ENCODE data around the gene VMAC. TPM values are rescaled to one million over a fixed set of nuclear protein-coding genes. Genes with fewer than 3 reads are reported as not detected.

The VMAC gene
- total RNA-seq, 6 experiments from 2014 or later, result 1.7 to 3.9 (median 2.8) TPM

GRCh38 chr19:5953680-5954213, 49.1 kb downstream of the VMAC start:
- 61% methylated on average over 13 of the region's 17 CpGs for WGBS (ENCODE audit: insufficient coverage, low coverage, low lambda C conversion rate, missing lambda C conversion rate)
- intact Hi-C loops (cut with DNase I), result no loop called here
- Histone ChIP-seq H3K27ac (peak overlapping the region in 1 of 3 donors; percentile 51), H3K9me3 (no peaks in the 10 kb centered on the region), H3K36me3 (no peaks in the 10 kb centered on the region), H3K4me3 (no peak overlapping the region), H3K4me1 (peaks cover 0 to 64% (median 25%) of the 10 kb centered on the region in 4 donors), H3K27me3 (no peaks in the 10 kb centered on the region)
- ATAC-seq, result no peak
- no peak for TF ChIP-seq CTCF (IDR thresholded peaks at IDR 0.05)
- TF ChIP-seq POLR2A (IDR thresholded peaks at IDR 0.05), result no peak
- peak in 1 of 3 donors; percentile 30 for DNase-seq

DNA sequence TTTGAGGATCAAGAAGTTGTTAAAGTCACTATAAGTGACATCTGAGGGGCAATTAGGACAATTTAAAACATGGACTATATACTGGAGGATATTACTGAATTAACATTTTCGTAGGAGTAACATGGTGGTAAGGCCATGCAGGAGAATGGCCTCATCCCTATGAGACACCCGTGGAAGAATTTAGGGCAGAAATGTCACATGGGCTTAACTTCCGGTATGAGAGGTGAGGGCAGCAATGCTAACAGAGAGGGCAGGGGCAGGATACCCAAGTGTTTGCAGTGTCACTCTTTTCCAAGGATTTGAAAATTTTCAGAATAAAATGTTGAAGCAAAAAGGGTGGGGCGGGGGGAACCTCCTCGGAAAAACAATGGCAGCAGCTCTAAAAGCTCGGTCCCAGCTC, 49.6 kb downstream of the VMAC start:
- Histone ChIP-seq H3K4me3 (no peak overlapping the region), H3K4me1 (peaks cover 0 to 62% (median 22%) of the 10 kb centered on the region in 4 donors), H3K9me3 (no peaks in the 10 kb centered on the region), H3K36me3 (no peaks in the 10 kb centered on the region), H3K27ac (peak overlapping the region in 2 of 3 donors; percentile 48 to 51), H3K27me3 (no peaks in the 10 kb centered on the region)
- no peak for ATAC-seq
- intact Hi-C loops (cut with DNase I), result no loop called here
- TF ChIP-seq POLR2A (IDR thresholded peaks at IDR 0.05) (no peak), CTCF (IDR thresholded peaks at IDR 0.05) (no peak)
- 46% methylated on average over 6 of the region's 6 CpGs for WGBS (ENCODE audit: insufficient coverage, low coverage, low lambda C conversion rate, missing lambda C conversion rate)
- no peak for DNase-seq

DNA sequence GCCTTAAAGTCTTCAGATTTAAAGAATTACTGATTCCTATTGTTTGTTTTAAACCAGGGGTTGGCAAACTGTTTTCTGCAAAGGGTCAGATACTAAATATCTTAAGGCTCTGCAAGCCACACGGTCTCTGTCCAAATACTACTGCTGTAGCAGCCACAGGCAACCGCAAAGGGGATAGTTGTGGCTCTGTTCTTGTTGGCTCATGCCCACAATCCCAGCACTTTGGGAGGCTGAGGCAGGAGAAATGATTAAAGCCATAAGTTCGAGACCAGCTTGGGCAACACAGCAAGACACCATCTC, 50.9 kb downstream of the VMAC start:
- Histone ChIP-seq H3K9me3 (no peaks in the 10 kb centered on the region), H3K27me3 (no peaks in the 10 kb centered on the region), H3K4me1 (peaks cover 0 to 63% (median 22%) of the 10 kb centered on the region in 4 donors), H3K4me3 (no peak overlapping the region), H3K36me3 (no peaks in the 10 kb centered on the region), H3K27ac (peak overlapping the region in 1 of 3 donors; percentile 51)
- ATAC-seq (no peak), DNase-seq (no peak)
- intact Hi-C loops (cut with DNase I), result no loop called here
- TF ChIP-seq CTCF (IDR thresholded peaks at IDR 0.05) (no peak), POLR2A (IDR thresholded peaks at IDR 0.05) (no peak)
- WGBS (ENCODE audit: insufficient coverage, low coverage, low lambda C conversion rate, missing lambda C conversion rate), result 50% methylated on average over 2 of the region's 3 CpGs

DNA sequence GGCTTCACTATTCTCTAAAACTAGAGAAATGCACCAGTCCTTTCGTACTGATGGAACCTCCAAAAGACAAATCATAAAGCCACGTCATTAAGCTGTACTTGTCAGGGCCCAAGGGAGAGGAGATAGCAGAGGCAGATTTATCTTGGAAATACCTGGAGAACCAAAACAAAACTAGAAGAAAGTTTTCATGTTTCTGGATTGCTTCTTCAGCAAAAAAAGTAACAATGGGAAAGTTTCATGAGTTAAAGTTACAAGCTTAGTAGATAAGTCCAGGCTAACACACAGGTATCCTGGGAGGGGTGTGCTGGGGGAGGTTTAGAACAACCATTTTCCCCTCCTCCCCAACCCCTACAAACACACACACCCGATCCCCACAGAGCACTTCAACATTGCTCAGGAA, 51.7 kb downstream of the VMAC start:
- no peaks in the 10 kb centered on the region for H3K36me3 ChIP-seq
- no peak overlapping the region for H3K27ac ChIP-seq
- no peak for TF ChIP-seq POLR2A (IDR thresholded peaks at IDR 0.05)
- TF ChIP-seq CTCF (IDR thresholded peaks at IDR 0.05), result no peak
- no peaks in the 10 kb centered on the region for H3K9me3 ChIP-seq
- no peak for DNase-seq
- no peaks in the 10 kb centered on the region for H3K27me3 ChIP-seq
- WGBS (ENCODE audit: insufficient coverage, low coverage, low lambda C conversion rate, missing lambda C conversion rate), result 83% methylated on average over 2 of the region's 3 CpGs
- no peak for ATAC-seq
- H3K4me1 ChIP-seq, result peaks cover 0 to 66% (median 25%) of the 10 kb centered on the region in 4 donors
- intact Hi-C loops (cut with DNase I), result no loop called here
- H3K4me3 ChIP-seq, result no peak overlapping the region

- peaks cover 0 to 70% (median 28%) of the 10 kb centered on the region in 4 donors for H3K4me1 ChIP-seq
- H3K4me3 ChIP-seq, result no peak overlapping the region
- no peak for ATAC-seq
- H3K27ac ChIP-seq, result no peak overlapping the region
- H3K9me3 ChIP-seq, result no peaks in the 10 kb centered on the region
- intact Hi-C loops (cut with DNase I), result no loop called here
- WGBS (ENCODE audit: insufficient coverage, low coverage, low lambda C conversion rate, missing lambda C conversion rate), result 93% methylated on average over 2 of the region's 12 CpGs
- DNase-seq, result no peak
- H3K27me3 ChIP-seq, result no peaks in the 10 kb centered on the region
- H3K36me3 ChIP-seq, result no peaks in the 10 kb centered on the region
- TF ChIP-seq POLR2A (IDR thresholded peaks at IDR 0.05) (no peak), CTCF (IDR thresholded peaks at IDR 0.05) (no peak)
These were observed 52.1 kb downstream of the VMAC start for GRCh38 chr19:5956728-5957127.

Data from right lobe of liver (tissue), 6 donors.